Gastrocnemius medialis (tissue), 4 donors: ENCODE results near the gene ODAD4. TPM values are rescaled to one million over a fixed set of nuclear protein-coding genes. Genes with fewer than 3 reads are reported as not detected.

Experiments
- ATAC-seq, 2 donors: fragments of 150-250 bp; one replicate each; pipeline ENCODE4 v1.9.1; 2016
- DNase-seq, 2 donors: peaks; one replicate each; pipeline ENCODE4 v3.0.0-alpha.2; 2019
- H3K27ac ChIP-seq, 4 donors: fragments of 200-600 bp; sonication (generic); 1 replicate in 1 of 4; 2 replicates in 3 of 4; pipeline ENCODE4 v1.5.1; 2016 to 2018; ENCODE audit warnings: mild to moderate bottlenecking in 2 of 4, moderate library complexity in 1 of 4
- H3K27me3 ChIP-seq, 3 donors: fragments of 200-600 bp; sonication (generic) in 2 of 3; 1 replicate in 1 of 3; 2 replicates in 2 of 3; pipeline versions ENCODE4 v1.5.1 to v1.6.0; 2016 to 2019; ENCODE audit warnings: mild to moderate bottlenecking in 1 of 3, moderate library complexity in 1 of 3
- H3K36me3 ChIP-seq, 2 donors: fragments of 200-600 bp; sonication (generic) in 1 of 2; one replicate each; pipeline ENCODE4 v1.5.1; 2017 to 2018
- H3K4me1 ChIP-seq, 2 donors: fragments of 200-600 bp; sonication (generic) in 1 of 2; one replicate each; pipeline ENCODE4 v1.5.1; 2016 to 2017; ENCODE audit warnings: mild to moderate bottlenecking in 2 of 2
- H3K4me3 ChIP-seq, 4 donors: fragments of 200-600 bp; sonication (generic) in 3 of 4; 1 replicate in 1 of 4; 2 replicates in 3 of 4; pipeline ENCODE4 v1.5.1; 2016 to 2019; ENCODE audit warnings: mild to moderate bottlenecking in 2 of 4
- H3K9me3 ChIP-seq, 3 donors: fragments of 200-600 bp; sonication (generic) in 2 of 3; 1 replicate in 1 of 3; 2 replicates in 2 of 3; pipeline ENCODE4 v1.5.1; 2016 to 2019
- CTCF ChIP-seq, 5 experiments: fragments of 450-650 bp in 3 of 5; fragments of 200-600 bp in 2 of 5; sonication (generic) in 2 of 5; IDR thresholded peaks in 4 of 5; conservative IDR thresholded peaks in 1 of 5; 1 replicate in 4 of 5; 2 replicates in 1 of 5; pipeline ENCODE4 v1.5.1; 2016 to 2019; ENCODE audit warnings: antibody characterized with exemption in 5 of 5, mild to moderate bottlenecking in 3 of 5, moderate library complexity in 3 of 5
- POLR2A ChIP-seq, 2 donors: fragments of 450-650 bp; IDR thresholded peaks; one replicate each; pipeline ENCODE4 v1.6.1; 2017; ENCODE audit warnings: antibody characterized with exemption in 2 of 2, mild to moderate bottlenecking in 2 of 2, moderate library complexity in 2 of 2
- in situ Hi-C, 4 donors: fragments of 200-750 bp; cut with MboI; loops; one replicate each; pipeline versions ENCODE4 v1.15.0 to v1.8.0; 2017; ENCODE audit warnings: low sequenced_read_pairs in 4 of 4
- intact Hi-C: fragments of 100-400 bp; cut with DNase I; formaldehyde crosslinking; loops from one replicate; pipeline ENCODE4 v1.15.1; 2023; ENCODE audit warnings: low total_unique reads
- total RNA-seq, 4 donors: library from RNA; depleted of rRNA; stranded (reverse); fragments of >200 nt; gene quantifications; one replicate each; pipeline versions ENCODE4 v1.1.0 to v1.2.3, GENCODE V29; 2016

ODAD4 gene
- total RNA-seq, 4 donors from 2014 or later: 0.13 to 1.3 (median 0.20) TPM; not detected in 1

GRCh38 chr17:41984454-41984853 lies 54.0 kb downstream of the ODAD4 start:
- Histone ChIP-seq H3K27ac (no peak overlapping the region), H3K9me3 (no peaks in the 10 kb centered on the region), H3K4me3 (no peak overlapping the region), H3K27me3 (no peaks in the 10 kb centered on the region), H3K4me1 (peaks cover 0 to 6% of the 10 kb centered on the region in 2 donors), H3K36me3 (peaks cover 0 to 88% of the 10 kb centered on the region in 2 donors)
- intact Hi-C loops: no loop called here
- TF ChIP-seq POLR2A (IDR thresholded peaks at IDR 0.05): no peak
- no peak for TF ChIP-seq CTCF (IDR thresholded peaks at IDR 0.05 in 4 of 5, conservative IDR thresholded peaks at IDR 0.05 in 1 of 5)
- no peak for ATAC-seq
- no peak for DNase-seq
- in situ Hi-C loops: no loop called here

- TF ChIP-seq CTCF (IDR thresholded peaks at IDR 0.05 in 4 of 5, conservative IDR thresholded peaks at IDR 0.05 in 1 of 5) (no peak), POLR2A (IDR thresholded peaks at IDR 0.05) (no peak)
- Histone ChIP-seq H3K27me3 (no peaks in the 10 kb centered on the region), H3K36me3 (peaks cover 1 to 89% of the 10 kb centered on the region in 2 donors), H3K9me3 (no peaks in the 10 kb centered on the region), H3K27ac (no peak overlapping the region), H3K4me3 (no peak overlapping the region), H3K4me1 (peaks cover 0 to 6% of the 10 kb centered on the region in 2 donors)
- intact Hi-C loops (no loop called here), in situ Hi-C loops (no loop called here)
- DNase-seq: no peak
- ATAC-seq: peak in 1 of 2 donors; percentile 38
These were observed 55.5 kb downstream of the ODAD4 start for GRCh38 chr17:41985919-41986318.

- no peak for TF ChIP-seq POLR2A (IDR thresholded peaks at IDR 0.05)
- TF ChIP-seq CTCF (IDR thresholded peaks at IDR 0.05 in 4 of 5, conservative IDR thresholded peaks at IDR 0.05 in 1 of 5): no peak
- no peak for ATAC-seq
- in situ Hi-C loops: no loop called here
- DNase-seq: no peak
- Histone ChIP-seq H3K4me3 (no peak overlapping the region), H3K9me3 (no peaks in the 10 kb centered on the region), H3K27me3 (no peaks in the 10 kb centered on the region), H3K36me3 (peaks cover 2 to 86% of the 10 kb centered on the region in 2 donors), H3K4me1 (peaks cover 0 to 10% of the 10 kb centered on the region in 2 donors), H3K27ac (no peak overlapping the region)
- intact Hi-C loops: no loop called here
These were observed 56.2 kb downstream of the ODAD4 start for GRCh38 chr17:41986634-41987033.

- no peak for TF ChIP-seq CTCF (IDR thresholded peaks at IDR 0.05 in 4 of 5, conservative IDR thresholded peaks at IDR 0.05 in 1 of 5)
- TF ChIP-seq POLR2A (IDR thresholded peaks at IDR 0.05): no peak
- intact Hi-C loops (no loop called here), in situ Hi-C loops (no loop called here)
- H3K4me3 ChIP-seq: no peak overlapping the region
- ATAC-seq (no peak), DNase-seq (no peak)
- H3K27ac ChIP-seq: no peak overlapping the region
- peaks cover 2 to 85% of the 10 kb centered on the region in 2 donors for H3K36me3 ChIP-seq
- H3K9me3 ChIP-seq: no peaks in the 10 kb centered on the region
- H3K4me1 ChIP-seq: peaks cover 5 to 16% of the 10 kb centered on the region in 2 donors
- no peaks in the 10 kb centered on the region for H3K27me3 ChIP-seq
These were observed 57.2 kb downstream of the ODAD4 start for GRCh38 chr17:41987642-41988041.

GRCh38 chr17:41988418-41988817 lies 58.0 kb downstream of the ODAD4 start:
- no peak for ATAC-seq
- in situ Hi-C loops: no loop called here
- no peak for DNase-seq
- intact Hi-C loops: no loop called here
- Histone ChIP-seq H3K27me3 (no peaks in the 10 kb centered on the region), H3K4me3 (no peak overlapping the region), H3K9me3 (no peaks in the 10 kb centered on the region), H3K27ac (no peak overlapping the region), H3K36me3 (peaks cover 2 to 85% of the 10 kb centered on the region in 2 donors), H3K4me1 (peaks cover 5 to 20% of the 10 kb centered on the region in 2 donors)
- TF ChIP-seq POLR2A (IDR thresholded peaks at IDR 0.05) (no peak), CTCF (IDR thresholded peaks at IDR 0.05 in 4 of 5, conservative IDR thresholded peaks at IDR 0.05 in 1 of 5) (no peak)
